CD14-positive monocyte (primary cell): Measurements from ENCODE around the gene COX5A. TPM values are rescaled to one million over a fixed set of nuclear protein-coding genes. Genes with fewer than 3 reads are reported as not detected.

Experiments used
- DNase-seq, 3 donors: peaks; one replicate each; pipeline ENCODE4 v3.0.0-alpha.2; 2011 to 2022
- H2AFZ ChIP-seq: 2 replicates; pipeline ENCODE4 v1.6.0; 2012; ENCODE audit warnings: mild to moderate bottlenecking, low read depth, low read length, inconsistent platforms; ENCODE audit not compliant: insufficient read depth, poor library complexity, severe bottlenecking
- H3K27ac ChIP-seq, 2 donors: 1 replicate in 1 of 2; 2 replicates in 1 of 2; pipeline ENCODE4 v1.5.1; 2012 to 2013; ENCODE audit warnings: low read length in 2 of 2, control low read depth in 1 of 2, inconsistent platforms in 1 of 2, low read depth in 1 of 2, mild to moderate bottlenecking in 1 of 2
- H3K27me3 ChIP-seq, 2 donors: one replicate each; pipeline versions ENCODE4 v1.6.0 to v1.6.1; 2011 to 2013; ENCODE audit warnings: low read length in 2 of 2; ENCODE audit not compliant: control insufficient read depth in 2 of 2, insufficient read depth in 2 of 2
- H3K36me3 ChIP-seq, 2 donors: replicated peaks in 1 of 2; 1 replicate in 1 of 2; 2 replicates in 1 of 2; pipeline versions ENCODE4 v1.5.1 to v1.6.1; 2012 to 2013; ENCODE audit warnings: low read length in 2 of 2, control low read depth in 1 of 2, inconsistent platforms in 1 of 2, mild to moderate bottlenecking in 1 of 2; ENCODE audit not compliant: insufficient read depth in 2 of 2, control insufficient read depth in 1 of 2
- H3K4me1 ChIP-seq, 2 donors: 1 replicate in 1 of 2; 2 replicates in 1 of 2; pipeline versions ENCODE4 v1.5.1 to v1.6.1; 2012 to 2013; ENCODE audit warnings: low read length in 2 of 2, control low read depth in 1 of 2, inconsistent platforms in 1 of 2, mild to moderate bottlenecking in 1 of 2, moderate library complexity in 1 of 2; ENCODE audit not compliant: insufficient read depth in 2 of 2, control insufficient read depth in 1 of 2
- H3K4me2 ChIP-seq: replicated peaks from 2 replicates; pipeline ENCODE3; 2012; ENCODE audit warnings: low read length, moderate library complexity, mild to moderate bottlenecking; ENCODE audit not compliant: poor library complexity, severe bottlenecking; ENCODE audit errors: extremely low read depth
- H3K4me3 ChIP-seq, 3 experiments: fragments of 200-600 bp in 1 of 3; sonication (generic) in 1 of 3; replicated peaks in 1 of 3; 1 replicate in 2 of 3; 2 replicates in 1 of 3; pipeline ENCODE4 v1.5.1; 2011 to 2013; ENCODE audit warnings: low read length in 3 of 3, mild to moderate bottlenecking in 3 of 3, control low read depth in 2 of 3, low read depth in 2 of 3, inconsistent platforms in 1 of 3, moderate library complexity in 1 of 3
- H3K79me2 ChIP-seq: 2 replicates; pipeline ENCODE4 v1.6.0; 2012; ENCODE audit warnings: mild to moderate bottlenecking, control low read depth, inconsistent platforms, low read length, moderate library complexity; ENCODE audit not compliant: insufficient read depth
- H3K9ac ChIP-seq: 2 replicates; pipeline ENCODE4 v1.6.0; 2017; ENCODE audit warnings: low read length, mild to moderate bottlenecking; ENCODE audit not compliant: insufficient read depth, poor library complexity, severe bottlenecking
- H3K9me3 ChIP-seq, 2 donors: replicated peaks in 1 of 2; 1 replicate in 1 of 2; 2 replicates in 1 of 2; pipeline versions ENCODE4 v1.5.1 to v1.6.1; 2012 to 2013; ENCODE audit warnings: low read length in 2 of 2, control low read depth in 1 of 2; ENCODE audit not compliant: control insufficient read depth in 1 of 2, insufficient read depth in 1 of 2
- H4K20me1 ChIP-seq: 2 replicates; pipeline ENCODE4 v1.6.0; 2012; ENCODE audit warnings: mild to moderate bottlenecking, low read length, control low read depth, moderate library complexity; ENCODE audit not compliant: insufficient read depth
- H3K27ac Mint-ChIP-seq, 7 donors: one replicate each; pipeline ENCODE4 v1.8.0; 2020; ENCODE audit warnings: mild to moderate bottlenecking in 7 of 7, mixed read lengths in 7 of 7, moderate library complexity in 6 of 7, inconsistent platforms in 2 of 7
- H3K27me3 Mint-ChIP-seq, 3 donors: one replicate each; pipeline ENCODE4 v1.8.0; 2021 to 2022; ENCODE audit warnings: low read depth in 3 of 3, mild to moderate bottlenecking in 3 of 3, mixed read lengths in 3 of 3, moderate library complexity in 3 of 3, inconsistent platforms in 1 of 3
- H3K36me3 Mint-ChIP-seq, 2 donors: one replicate each; pipeline ENCODE4 v1.8.0; 2020; ENCODE audit warnings: mixed read lengths in 2 of 2, inconsistent platforms in 1 of 2, mild to moderate bottlenecking in 1 of 2
- H3K4me1 Mint-ChIP-seq: one replicate; pipeline ENCODE4 v1.8.0; 2020; ENCODE audit warnings: mild to moderate bottlenecking, mixed read lengths
- H3K4me3 Mint-ChIP-seq, 2 donors: one replicate each; pipeline ENCODE4 v1.8.0; 2020; ENCODE audit warnings: mild to moderate bottlenecking in 2 of 2, mixed read lengths in 2 of 2, moderate library complexity in 1 of 2
- H3K9me3 Mint-ChIP-seq, 7 donors: one replicate each; pipeline ENCODE4 v1.8.0; 2020 to 2022; ENCODE audit warnings: mixed read lengths in 7 of 7, mild to moderate bottlenecking in 6 of 7, moderate library complexity in 6 of 7, inconsistent platforms in 2 of 7
- WGBS: methylation state at CpG from one replicate; pipeline ENCODE4 v1.1.5; 2013; ENCODE audit warnings: missing lambda C conversion rate; ENCODE audit not compliant: insufficient coverage; 5-methylcytosine and 5-hydroxymethylcytosine counted together
- intact Hi-C, 2 donors: fragments of 100-400 bp; cut with micrococcal nuclease; formaldehyde crosslinking; loops; one replicate each; pipeline versions ENCODE4 v1.15.0 to v1.15.1; 2023
- polyA plus RNA-seq, 3 donors: library from polyadenylated mRNA; depleted of rRNA in 1 of 3; unstranded in 2 of 3; stranded (reverse) in 1 of 3; fragments of 300-500 nt in 2 of 3; fragments of >200 nt in 1 of 3; fragmentation: Illumina TruSeq in 2 of 3; gene quantifications; 1 replicate in 2 of 3; 2 replicates in 1 of 3; pipeline ENCODE4 v1.2.3, GENCODE V29; 2012 to 2021
- TF ChIP-seq, protein P1 (sequence below): fragments of 200-600 bp; IDR thresholded peaks from one replicate; pipeline ENCODE4 v1.8.0; 2022; ENCODE audit warnings: antibody characterized with exemption, mild to moderate bottlenecking

The COX5A gene
- polyA plus RNA-seq, 3 donors = 127 to 498 (median 434) TPM

DNA sequence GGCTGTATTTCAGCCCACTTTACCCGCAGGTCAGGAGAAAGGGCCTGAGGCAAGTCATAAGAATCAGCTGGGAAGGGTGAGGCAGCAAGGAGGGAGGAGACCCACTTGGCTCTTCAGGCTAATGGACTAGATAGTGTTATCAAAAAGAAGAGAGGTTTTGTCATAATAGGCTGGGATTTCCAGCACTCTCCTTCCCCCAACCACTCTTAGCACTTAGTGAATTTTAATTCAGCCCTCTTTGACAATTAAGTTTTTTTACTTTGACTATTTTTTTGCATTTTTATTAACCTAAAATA is 47.3 kb downstream of the COX5A start:
- Histone ChIP-seq H3K27ac (no peak overlapping the region), H3K27me3 (no peaks in the 10 kb centered on the region), H3K36me3 (peaks cover 10 to 14% of the 10 kb centered on the region in 2 donors), H3K4me2 (peak overlapping the region; percentile 99), H3K4me1 (peaks cover 29 to 35% of the 10 kb centered on the region in 2 donors), H3K9ac (peak overlapping the region; percentile 77), H3K79me2 (peaks cover 6% of the 10 kb centered on the region), H3K4me3 (peak overlapping the region in 2 of 3 experiments; percentile 97 to 99), H3K9me3 (no peaks in the 10 kb centered on the region), H2AFZ (peak overlapping the region; percentile 99), H4K20me1 (no peaks in the 10 kb centered on the region)
- DNase-seq = no peak
- TF ChIP-seq, protein P1, sequence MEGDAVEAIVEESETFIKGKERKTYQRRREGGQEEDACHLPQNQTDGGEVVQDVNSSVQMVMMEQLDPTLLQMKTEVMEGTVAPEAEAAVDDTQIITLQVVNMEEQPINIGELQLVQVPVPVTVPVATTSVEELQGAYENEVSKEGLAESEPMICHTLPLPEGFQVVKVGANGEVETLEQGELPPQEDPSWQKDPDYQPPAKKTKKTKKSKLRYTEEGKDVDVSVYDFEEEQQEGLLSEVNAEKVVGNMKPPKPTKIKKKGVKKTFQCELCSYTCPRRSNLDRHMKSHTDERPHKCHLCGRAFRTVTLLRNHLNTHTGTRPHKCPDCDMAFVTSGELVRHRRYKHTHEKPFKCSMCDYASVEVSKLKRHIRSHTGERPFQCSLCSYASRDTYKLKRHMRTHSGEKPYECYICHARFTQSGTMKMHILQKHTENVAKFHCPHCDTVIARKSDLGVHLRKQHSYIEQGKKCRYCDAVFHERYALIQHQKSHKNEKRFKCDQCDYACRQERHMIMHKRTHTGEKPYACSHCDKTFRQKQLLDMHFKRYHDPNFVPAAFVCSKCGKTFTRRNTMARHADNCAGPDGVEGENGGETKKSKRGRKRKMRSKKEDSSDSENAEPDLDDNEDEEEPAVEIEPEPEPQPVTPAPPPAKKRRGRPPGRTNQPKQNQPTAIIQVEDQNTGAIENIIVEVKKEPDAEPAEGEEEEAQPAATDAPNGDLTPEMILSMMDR = no peak
- peaks cover 0 to 2% (median 0%) of the 10 kb centered on the region in 7 donors for H3K9me3 Mint-ChIP-seq
- H3K4me1 Mint-ChIP-seq = peaks cover 40% of the 10 kb centered on the region
- H3K4me3 Mint-ChIP-seq = peak overlapping the region; percentile 91 to 96
- intact Hi-C loops = no loop called here
- H3K27ac Mint-ChIP-seq = peak overlapping the region in 3 of 7 donors; percentile 74 to 88 (median 78)
- WGBS = no CpG with 5 or more reads among the region's 1 CpG
- peaks cover 0 to 5% (median 0%) of the 10 kb centered on the region in 3 donors for H3K27me3 Mint-ChIP-seq
- peaks cover 15 to 24% of the 10 kb centered on the region in 2 donors for H3K36me3 Mint-ChIP-seq

DNA sequence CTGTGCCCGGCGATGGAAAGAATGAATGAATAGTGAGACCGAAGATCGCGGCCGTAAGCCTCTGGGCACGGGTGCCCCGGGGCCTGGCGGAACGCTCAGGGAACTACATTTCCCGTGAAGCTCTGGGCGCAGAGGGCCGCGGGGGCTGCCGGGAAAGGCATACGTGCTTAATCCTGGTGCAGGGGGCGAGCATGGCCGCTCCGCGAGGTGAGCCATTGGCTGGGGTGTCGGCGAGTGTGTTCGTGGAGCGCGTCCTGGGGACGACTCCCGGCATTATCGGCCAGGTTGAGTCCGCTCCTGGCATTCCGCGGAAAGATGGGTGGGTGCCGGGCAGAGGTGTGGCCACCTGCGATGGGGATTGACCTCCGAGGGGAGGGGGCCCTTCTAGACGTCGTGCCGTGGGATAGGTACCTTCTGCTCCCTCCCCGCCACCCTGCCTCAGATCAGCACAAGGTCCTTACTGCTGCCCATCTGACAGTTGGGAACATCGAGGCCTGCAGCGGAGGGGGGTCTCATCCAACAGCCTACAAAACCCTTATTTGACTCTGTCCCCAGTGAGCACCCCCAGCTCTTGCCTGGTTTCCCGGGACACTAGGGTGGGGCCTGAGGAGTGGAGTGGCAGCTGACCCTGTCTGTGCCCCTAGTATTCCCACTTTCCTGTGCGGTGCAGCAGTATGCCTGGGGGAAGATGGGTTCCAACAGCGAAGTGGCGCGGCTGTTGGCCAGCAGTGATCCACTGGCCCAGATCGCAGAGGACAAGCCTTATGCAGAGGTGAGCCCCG is 47.8 kb downstream of the COX5A start, which contains the start of gene MPI:
Gene MPI (plus strand): TSS at position 160 of the 782 bp plus-strand sequence. CDS start 32 bp downstream, at position 192.
- H3K9me3 Mint-ChIP-seq = peaks cover 0 to 2% (median 0%) of the 10 kb centered on the region in 7 donors
- peaks cover 35 to 40% of the 10 kb centered on the region in 2 donors for H3K4me1 ChIP-seq
- TF ChIP-seq, protein P1 = no peak

More for the DNA sequence above, 47.8 kb downstream of the COX5A start, which contains the start of gene MPI:
- DNase-seq = peak; percentile 64 to 79 (median 69)
- no peaks in the 10 kb centered on the region for H3K9me3 ChIP-seq
- no peaks in the 10 kb centered on the region for H3K27me3 ChIP-seq
- peak within 1 kb of the TSS; percentile 99 for H2AFZ ChIP-seq
- peak within 1 kb of the TSS; percentile 62 to 99 (median 97) for H3K4me3 ChIP-seq
- peaks cover 45% of the 10 kb centered on the region for H3K4me1 Mint-ChIP-seq
- WGBS = 2% methylated on average over 39 of the region's 47 CpGs
- H3K4me3 Mint-ChIP-seq = peak within 1 kb of the TSS; percentile 91 to 96
- H3K79me2 ChIP-seq = peaks cover 6% of the 10 kb centered on the region
- H3K27ac Mint-ChIP-seq = peak within 1 kb of the TSS; percentile 55 to 88 (median 77)
- no peaks in the 10 kb centered on the region for H4K20me1 ChIP-seq
- H3K36me3 Mint-ChIP-seq = peaks cover 15 to 24% of the 10 kb centered on the region in 2 donors
- H3K27ac ChIP-seq = peak within 1 kb of the TSS in 1 of 2 donors; percentile 84
- intact Hi-C loops = no loop called here
- peak within 1 kb of the TSS; percentile 77 for H3K9ac ChIP-seq
- H3K36me3 ChIP-seq = peaks cover 10 to 14% of the 10 kb centered on the region in 2 donors
- H3K27me3 Mint-ChIP-seq = peaks cover 0 to 5% (median 0%) of the 10 kb centered on the region in 3 donors
- H3K4me2 ChIP-seq = peak within 1 kb of the TSS; percentile 99
